Uterus (tissue), 4 donors: ENCODE data around the gene UNKL. TPM values are rescaled to one million over a fixed set of nuclear protein-coding genes. Genes with fewer than 3 reads are reported as not detected.

Source experiments
- DNase-seq, 2 donors: peaks; one replicate each; pipeline ENCODE4 v3.0.0-alpha.2; 2019 to 2020
- H3K27ac ChIP-seq, 2 donors: fragments of 200-600 bp; sonication (generic); 1 replicate in 1 of 2; 2 replicates in 1 of 2; pipeline ENCODE4 v1.5.1; 2016 to 2018
- H3K27me3 ChIP-seq, 2 donors: fragments of 200-600 bp; sonication (generic); one replicate each; pipeline ENCODE4 v1.5.1; 2018 to 2019; ENCODE audit warnings: control low read depth in 1 of 2
- H3K36me3 ChIP-seq, 2 donors: fragments of 200-600 bp; sonication (generic); one replicate each; pipeline ENCODE4 v1.5.1; 2019; ENCODE audit warnings: control low read depth in 1 of 2
- H3K4me1 ChIP-seq, 2 donors: fragments of 200-600 bp; sonication (generic); one replicate each; pipeline ENCODE4 v1.5.1; 2018 to 2019; ENCODE audit warnings: control low read depth in 1 of 2
- H3K4me3 ChIP-seq, 2 donors: fragments of 200-600 bp; sonication (generic); 1 replicate in 1 of 2; 2 replicates in 1 of 2; pipeline ENCODE4 v1.5.1; 2018 to 2019; ENCODE audit warnings: mild to moderate bottlenecking in 1 of 2
- H3K9me3 ChIP-seq, 2 donors: fragments of 200-600 bp; sonication (generic); one replicate each; pipeline ENCODE4 v1.5.1; 2019; ENCODE audit warnings: control low read depth in 1 of 2
- POLR2A ChIP-seq, 2 donors: fragments of 450-650 bp; IDR thresholded peaks; one replicate each; pipeline ENCODE4 v1.6.1; 2016; ENCODE audit warnings: antibody characterized with exemption in 2 of 2, mild to moderate bottlenecking in 1 of 2, moderate library complexity in 1 of 2
- intact Hi-C: fragments of 100-400 bp; cut with DNase I; formaldehyde crosslinking; loops from one replicate; pipeline ENCODE4 v1.15.1; 2023; ENCODE audit warnings: low total_unique reads
- total RNA-seq, 4 donors: library from RNA; depleted of rRNA in 3 of 4; stranded (reverse); fragments of >200 nt in 3 of 4; gene quantifications; one replicate each; pipeline versions ENCODE4 v1.1.0 to v1.2.4, GENCODE V29; 2014 to 2023
- TF ChIP-seq, protein P1 (sequence below), 4 experiments: fragments of 200-600 bp in 2 of 4; fragments of 450-650 bp in 2 of 4; sonication (generic) in 2 of 4; IDR thresholded peaks; one replicate each; pipeline ENCODE4 v1.5.1; 2016 to 2019; ENCODE audit warnings: antibody characterized with exemption in 4 of 4, mild to moderate bottlenecking in 2 of 4, moderate library complexity in 1 of 4
- donor health status: DM: yes; HTN: yes; CAD: no.

UNKL gene
- total RNA-seq, 4 donors from 2014 or later, result 13.5 to 63.3 (median 27.6) TPM

DNA sequence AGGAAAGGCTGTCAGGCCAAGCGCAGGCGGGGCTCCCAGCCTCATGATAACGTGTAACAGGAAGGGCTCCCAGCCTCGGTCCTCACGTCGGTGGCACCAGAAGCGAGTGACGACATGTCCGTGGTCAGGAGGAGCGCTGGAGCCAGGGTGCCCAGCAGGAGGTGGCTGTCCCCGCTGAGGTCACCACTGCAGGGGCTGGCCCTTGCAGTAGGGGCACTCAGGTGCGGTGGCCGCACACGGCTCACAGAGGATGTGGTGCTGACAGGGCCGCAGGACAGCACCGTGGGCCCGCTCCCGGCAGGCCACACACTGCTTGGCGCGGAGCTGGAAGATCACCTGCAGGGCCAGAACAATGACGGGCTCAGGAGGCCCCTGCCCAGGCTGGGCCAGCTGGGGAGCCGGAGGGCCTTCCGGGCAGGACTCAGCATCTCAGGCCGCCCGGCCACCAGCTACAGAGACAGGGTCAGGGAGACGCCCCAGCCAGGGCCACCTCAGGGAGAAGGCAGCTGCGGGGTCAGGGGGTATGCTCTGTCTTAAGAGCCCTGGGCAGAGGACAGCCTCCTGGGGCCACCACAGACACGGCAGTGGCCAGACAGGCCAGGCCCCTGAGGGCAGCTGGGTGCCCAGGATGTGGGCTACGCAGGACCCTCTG is 48.3 kb downstream of the UNKL start:
- Histone ChIP-seq H3K9me3 (no peaks in the 10 kb centered on the region), H3K4me1 (no peaks in the 10 kb centered on the region), H3K27ac (no peak overlapping the region), H3K4me3 (no peak overlapping the region), H3K27me3 (no peaks in the 10 kb centered on the region), H3K36me3 (no peaks in the 10 kb centered on the region)
- intact Hi-C loops, result no loop called here
- no peak for DNase-seq
- TF ChIP-seq POLR2A (IDR thresholded peaks at IDR 0.05), result no peak
- TF ChIP-seq, protein P1, sequence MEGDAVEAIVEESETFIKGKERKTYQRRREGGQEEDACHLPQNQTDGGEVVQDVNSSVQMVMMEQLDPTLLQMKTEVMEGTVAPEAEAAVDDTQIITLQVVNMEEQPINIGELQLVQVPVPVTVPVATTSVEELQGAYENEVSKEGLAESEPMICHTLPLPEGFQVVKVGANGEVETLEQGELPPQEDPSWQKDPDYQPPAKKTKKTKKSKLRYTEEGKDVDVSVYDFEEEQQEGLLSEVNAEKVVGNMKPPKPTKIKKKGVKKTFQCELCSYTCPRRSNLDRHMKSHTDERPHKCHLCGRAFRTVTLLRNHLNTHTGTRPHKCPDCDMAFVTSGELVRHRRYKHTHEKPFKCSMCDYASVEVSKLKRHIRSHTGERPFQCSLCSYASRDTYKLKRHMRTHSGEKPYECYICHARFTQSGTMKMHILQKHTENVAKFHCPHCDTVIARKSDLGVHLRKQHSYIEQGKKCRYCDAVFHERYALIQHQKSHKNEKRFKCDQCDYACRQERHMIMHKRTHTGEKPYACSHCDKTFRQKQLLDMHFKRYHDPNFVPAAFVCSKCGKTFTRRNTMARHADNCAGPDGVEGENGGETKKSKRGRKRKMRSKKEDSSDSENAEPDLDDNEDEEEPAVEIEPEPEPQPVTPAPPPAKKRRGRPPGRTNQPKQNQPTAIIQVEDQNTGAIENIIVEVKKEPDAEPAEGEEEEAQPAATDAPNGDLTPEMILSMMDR (IDR thresholded peaks at IDR 0.05), result no peak

GRCh38 chr16:1364510-1364909 is 50.0 kb downstream of the UNKL start:
- Histone ChIP-seq H3K36me3 (no peaks in the 10 kb centered on the region), H3K9me3 (no peaks in the 10 kb centered on the region), H3K4me3 (no peak overlapping the region), H3K4me1 (no peaks in the 10 kb centered on the region), H3K27ac (no peak overlapping the region), H3K27me3 (no peaks in the 10 kb centered on the region)
- TF ChIP-seq, protein P1 (IDR thresholded peaks at IDR 0.05), result no peak
- TF ChIP-seq POLR2A (IDR thresholded peaks at IDR 0.05), result no peak
- DNase-seq, result no peak
- intact Hi-C loops, result no loop called here

- no peaks in the 10 kb centered on the region for H3K27me3 ChIP-seq
- no peaks in the 10 kb centered on the region for H3K4me1 ChIP-seq
- no peak for TF ChIP-seq POLR2A (IDR thresholded peaks at IDR 0.05)
- TF ChIP-seq, protein P1 (IDR thresholded peaks at IDR 0.05), result peak; percentile 24 to 51 (median 40)
- no peaks in the 10 kb centered on the region for H3K9me3 ChIP-seq
- no peak overlapping the region for H3K27ac ChIP-seq
- H3K4me3 ChIP-seq, result no peak overlapping the region
- DNase-seq, result no peak
- intact Hi-C loops, result no loop called here
- no peaks in the 10 kb centered on the region for H3K36me3 ChIP-seq
These were observed 50.9 kb downstream of the UNKL start for GRCh38 chr16:1363501-1364041.

DNA sequence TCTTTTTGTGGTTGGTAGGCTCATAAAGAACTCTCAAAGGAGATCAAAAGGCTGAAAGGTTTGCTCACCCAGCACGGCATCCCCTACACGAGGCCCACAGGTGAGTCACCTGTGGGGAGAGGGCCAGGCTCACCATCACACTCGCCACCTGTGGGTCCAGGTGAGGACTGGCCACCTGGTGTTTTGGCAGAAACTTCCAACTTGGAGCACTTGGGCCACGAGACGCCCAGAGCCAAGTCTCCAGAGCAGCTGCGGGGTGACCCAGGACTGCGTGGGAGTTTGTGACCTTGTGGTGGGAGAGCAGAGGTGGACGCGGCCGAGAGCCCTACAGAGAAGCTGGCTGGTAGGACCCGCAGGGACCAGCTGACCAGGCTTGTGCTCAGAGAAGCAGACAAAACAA is 51.7 kb downstream of the UNKL start:
- Histone ChIP-seq H3K27ac (no peak overlapping the region), H3K36me3 (no peaks in the 10 kb centered on the region), H3K4me3 (no peak overlapping the region), H3K4me1 (no peaks in the 10 kb centered on the region), H3K27me3 (no peaks in the 10 kb centered on the region), H3K9me3 (no peaks in the 10 kb centered on the region)
- no peak for TF ChIP-seq POLR2A (IDR thresholded peaks at IDR 0.05)
- TF ChIP-seq, protein P1 (IDR thresholded peaks at IDR 0.05), result no peak
- intact Hi-C loops, result no loop called here
- DNase-seq, result no peak

GRCh38 chr16:1361685-1362360 is 52.7 kb downstream of the UNKL start:
- Histone ChIP-seq H3K9me3 (no peaks in the 10 kb centered on the region), H3K27ac (no peak overlapping the region), H3K4me3 (no peak overlapping the region), H3K4me1 (no peaks in the 10 kb centered on the region), H3K27me3 (no peaks in the 10 kb centered on the region), H3K36me3 (no peaks in the 10 kb centered on the region)
- DNase-seq, result no peak
- TF ChIP-seq, protein P1 (IDR thresholded peaks at IDR 0.05), result no peak
- no peak for TF ChIP-seq POLR2A (IDR thresholded peaks at IDR 0.05)
- intact Hi-C loops, result no loop called here
